Uterus (tissue), 2 donors: ENCODE data around the gene IQSEC3.
"Not testable (repeated sequence)": the region's sequence is repeated elsewhere in the genome, so short reads cannot be mapped to it uniquely, and the experiment has no call there.

ENCODE experiments used
- POLR2A ChIP-seq, 2 donors: fragments of 450-650 bp; IDR thresholded peaks; one replicate each; pipeline ENCODE4 v1.6.1; 2016; ENCODE audit warnings: antibody characterized with exemption in 2 of 2, mild to moderate bottlenecking in 1 of 2, moderate library complexity in 1 of 2
- TF ChIP-seq, protein P1 (sequence below), 4 experiments: fragments of 200-600 bp in 2 of 4; fragments of 450-650 bp in 2 of 4; sonication (generic) in 2 of 4; IDR thresholded peaks; one replicate each; pipeline ENCODE4 v1.5.1; 2016 to 2019; ENCODE audit warnings: antibody characterized with exemption in 4 of 4, mild to moderate bottlenecking in 2 of 4, moderate library complexity in 1 of 4

DNA sequence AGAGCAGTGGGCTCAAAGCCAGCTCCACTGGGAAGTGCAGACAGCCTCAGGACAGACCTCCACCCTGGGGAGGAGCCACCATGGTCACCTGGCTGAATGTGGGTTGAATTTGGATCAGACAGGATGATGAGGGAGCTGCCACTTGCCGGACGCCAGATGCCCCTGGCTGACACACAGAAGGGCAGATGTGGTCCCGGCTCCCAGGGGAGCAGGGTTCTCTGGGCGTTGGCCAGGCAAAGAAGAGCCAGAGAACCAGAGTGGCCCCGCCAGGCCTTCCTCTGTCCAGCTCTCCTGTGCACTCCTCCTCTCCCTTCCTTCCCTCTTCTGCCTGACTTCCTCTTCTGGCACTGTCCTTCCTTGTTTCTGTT lies 20.6 kb upstream of the IQSEC3 start:
- TF ChIP-seq, protein P1, sequence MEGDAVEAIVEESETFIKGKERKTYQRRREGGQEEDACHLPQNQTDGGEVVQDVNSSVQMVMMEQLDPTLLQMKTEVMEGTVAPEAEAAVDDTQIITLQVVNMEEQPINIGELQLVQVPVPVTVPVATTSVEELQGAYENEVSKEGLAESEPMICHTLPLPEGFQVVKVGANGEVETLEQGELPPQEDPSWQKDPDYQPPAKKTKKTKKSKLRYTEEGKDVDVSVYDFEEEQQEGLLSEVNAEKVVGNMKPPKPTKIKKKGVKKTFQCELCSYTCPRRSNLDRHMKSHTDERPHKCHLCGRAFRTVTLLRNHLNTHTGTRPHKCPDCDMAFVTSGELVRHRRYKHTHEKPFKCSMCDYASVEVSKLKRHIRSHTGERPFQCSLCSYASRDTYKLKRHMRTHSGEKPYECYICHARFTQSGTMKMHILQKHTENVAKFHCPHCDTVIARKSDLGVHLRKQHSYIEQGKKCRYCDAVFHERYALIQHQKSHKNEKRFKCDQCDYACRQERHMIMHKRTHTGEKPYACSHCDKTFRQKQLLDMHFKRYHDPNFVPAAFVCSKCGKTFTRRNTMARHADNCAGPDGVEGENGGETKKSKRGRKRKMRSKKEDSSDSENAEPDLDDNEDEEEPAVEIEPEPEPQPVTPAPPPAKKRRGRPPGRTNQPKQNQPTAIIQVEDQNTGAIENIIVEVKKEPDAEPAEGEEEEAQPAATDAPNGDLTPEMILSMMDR (IDR thresholded peaks at IDR 0.05), result not testable (repeated sequence)
- not testable (repeated sequence) for TF ChIP-seq POLR2A (IDR thresholded peaks at IDR 0.05)
